ENCODE data around the gene MTF2.

MTF2 gene

DNA sequence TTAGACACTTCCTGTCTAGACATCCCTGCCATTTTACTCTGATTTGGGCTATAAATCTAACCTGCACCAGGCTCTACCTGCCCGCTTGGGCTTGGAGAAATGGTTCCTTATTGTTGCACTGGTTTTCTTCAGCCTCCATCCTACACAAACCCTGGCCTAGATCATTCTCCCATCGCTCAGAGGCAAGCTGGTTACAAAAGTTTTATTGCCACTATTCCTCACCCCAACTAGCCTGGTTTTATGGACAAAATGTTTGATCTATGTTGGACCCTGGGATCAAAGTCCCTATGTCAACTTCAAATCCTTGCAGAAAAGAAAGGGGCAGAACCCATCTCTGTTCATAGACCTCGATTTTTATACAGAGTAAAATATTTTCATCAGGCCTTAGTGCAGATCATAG, 31.5 kb upstream of the MTF2 start:
- Histone ChIP-seq H3K27ac (ENCODE audit: low read length) (no peak overlapping the region), H3K79me2 (ENCODE audit: low read length) (no peaks in the 10 kb centered on the region), H3K4me2 (ENCODE audit: low read depth, low read length) (no peak overlapping the region), H4K20me1 (ENCODE audit: insufficient read depth, low read length) (no peaks in the 10 kb centered on the region), H3F3A (ENCODE audit: insufficient read depth, low read length) (no peaks in the 10 kb centered on the region; the same call in 1 of the 2 replicates), H3K9me2 (replicated peaks; ENCODE audit: insufficient read depth, low read length) (no peaks in the 10 kb centered on the region), H3K4me3 (ENCODE audit: low read length) (no peak overlapping the region), H3K36me3 (replicated peaks; ENCODE audit: insufficient read depth, low read length) (no peaks in the 10 kb centered on the region), H3K4me1 (ENCODE audit: low read length) (no peaks in the 10 kb centered on the region), H3K9me3 (replicated peaks; ENCODE audit: insufficient read depth, low read length) (no peaks in the 10 kb centered on the region), H3K27me3 (replicated peaks; ENCODE audit: insufficient read depth, low read length) (no peaks in the 10 kb centered on the region), H3K9ac (ENCODE audit: low read length) (no peak overlapping the region), H2AFZ (ENCODE audit: low read length) (no peak overlapping the region)
- TF ChIP-seq, protein P1, sequence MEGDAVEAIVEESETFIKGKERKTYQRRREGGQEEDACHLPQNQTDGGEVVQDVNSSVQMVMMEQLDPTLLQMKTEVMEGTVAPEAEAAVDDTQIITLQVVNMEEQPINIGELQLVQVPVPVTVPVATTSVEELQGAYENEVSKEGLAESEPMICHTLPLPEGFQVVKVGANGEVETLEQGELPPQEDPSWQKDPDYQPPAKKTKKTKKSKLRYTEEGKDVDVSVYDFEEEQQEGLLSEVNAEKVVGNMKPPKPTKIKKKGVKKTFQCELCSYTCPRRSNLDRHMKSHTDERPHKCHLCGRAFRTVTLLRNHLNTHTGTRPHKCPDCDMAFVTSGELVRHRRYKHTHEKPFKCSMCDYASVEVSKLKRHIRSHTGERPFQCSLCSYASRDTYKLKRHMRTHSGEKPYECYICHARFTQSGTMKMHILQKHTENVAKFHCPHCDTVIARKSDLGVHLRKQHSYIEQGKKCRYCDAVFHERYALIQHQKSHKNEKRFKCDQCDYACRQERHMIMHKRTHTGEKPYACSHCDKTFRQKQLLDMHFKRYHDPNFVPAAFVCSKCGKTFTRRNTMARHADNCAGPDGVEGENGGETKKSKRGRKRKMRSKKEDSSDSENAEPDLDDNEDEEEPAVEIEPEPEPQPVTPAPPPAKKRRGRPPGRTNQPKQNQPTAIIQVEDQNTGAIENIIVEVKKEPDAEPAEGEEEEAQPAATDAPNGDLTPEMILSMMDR (IDR thresholded peaks at IDR 0.05; ENCODE audit: low read length): no peak
- TF ChIP-seq EZH2 (optimal IDR thresholded peaks at IDR 0.05; ENCODE audit: low read depth, low read length): no peak
- TF ChIP-seq EZH2phosphoT487 (IDR thresholded peaks at IDR 0.05; ENCODE audit: low read length): no peak
- DNase-seq: no peak

DNA sequence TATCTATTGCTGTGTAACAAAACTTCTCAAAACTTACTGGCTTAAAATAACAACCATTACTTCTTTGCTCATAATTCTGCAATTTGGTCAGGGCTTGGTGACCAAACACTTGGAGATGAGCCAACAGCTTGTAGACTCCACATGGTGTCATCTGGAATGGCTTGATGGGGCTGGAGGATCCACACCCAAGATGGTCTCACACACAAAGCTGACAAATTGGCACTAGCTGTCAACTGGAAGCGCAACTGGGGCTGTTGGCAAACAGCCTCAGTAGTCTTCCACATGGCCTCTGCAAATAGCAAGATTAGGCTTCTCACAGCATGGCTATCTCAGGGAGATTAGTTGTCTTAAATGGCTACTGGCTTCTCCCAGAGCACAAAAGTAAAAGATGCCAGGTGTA, 27.1 kb upstream of the MTF2 start:
- no peak for TF ChIP-seq EZH2phosphoT487 (IDR thresholded peaks at IDR 0.05; ENCODE audit: low read length)
- TF ChIP-seq EZH2 (optimal IDR thresholded peaks at IDR 0.05; ENCODE audit: low read depth, low read length): no peak
- TF ChIP-seq, protein P1 (IDR thresholded peaks at IDR 0.05; ENCODE audit: low read length): no peak
- H3K36me3 ChIP-seq (replicated peaks; ENCODE audit: insufficient read depth, low read length): no peaks in the 10 kb centered on the region
- DNase-seq: no peak
- H3K4me2 ChIP-seq (ENCODE audit: low read depth, low read length): no peak overlapping the region
- no peaks in the 10 kb centered on the region for H3K9me3 ChIP-seq (replicated peaks; ENCODE audit: insufficient read depth, low read length)
- H3K9ac ChIP-seq (ENCODE audit: low read length): no peak overlapping the region
- no peaks in the 10 kb centered on the region for H3K79me2 ChIP-seq (ENCODE audit: low read length)
- H3K9me2 ChIP-seq (replicated peaks; ENCODE audit: insufficient read depth, low read length): no peaks in the 10 kb centered on the region
- H3F3A ChIP-seq (ENCODE audit: insufficient read depth, low read length): no peaks in the 10 kb centered on the region
- H3K27ac ChIP-seq (ENCODE audit: low read length): no peak overlapping the region
- no peaks in the 10 kb centered on the region for H3K4me1 ChIP-seq (ENCODE audit: low read length)
- no peaks in the 10 kb centered on the region for H4K20me1 ChIP-seq (ENCODE audit: insufficient read depth, low read length)
- no peaks in the 10 kb centered on the region for H3K27me3 ChIP-seq (replicated peaks; ENCODE audit: insufficient read depth, low read length)
- H2AFZ ChIP-seq (ENCODE audit: low read length): no peak overlapping the region
- H3K4me3 ChIP-seq (ENCODE audit: low read length): no peak overlapping the region

DNA sequence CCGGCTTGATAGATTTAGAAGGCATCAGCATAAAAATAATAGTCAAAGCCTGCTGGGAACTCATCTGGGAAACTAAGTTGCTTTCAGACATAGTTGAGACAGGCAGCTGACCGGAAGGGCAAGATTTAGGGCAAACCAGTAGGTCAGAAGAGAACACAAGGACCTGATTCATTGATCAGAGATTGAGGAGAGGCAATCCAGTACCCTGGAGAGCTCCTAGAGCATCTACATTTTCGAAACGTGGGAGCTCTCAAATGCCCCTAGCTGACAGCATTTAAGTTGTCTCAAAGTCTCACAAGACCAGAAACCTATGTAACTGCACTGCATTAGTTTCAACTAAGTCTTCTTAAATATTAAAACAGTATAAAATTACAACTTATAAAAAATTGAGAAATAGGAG, 22.9 kb upstream of the MTF2 start:
- no peaks in the 10 kb centered on the region for H3F3A ChIP-seq (ENCODE audit: insufficient read depth, low read length)
- no peaks in the 10 kb centered on the region for H3K4me1 ChIP-seq (ENCODE audit: low read length)
- no peaks in the 10 kb centered on the region for H4K20me1 ChIP-seq (ENCODE audit: insufficient read depth, low read length)
- no peaks in the 10 kb centered on the region for H3K27me3 ChIP-seq (replicated peaks; ENCODE audit: insufficient read depth, low read length)
- H3K9ac ChIP-seq (ENCODE audit: low read length): no peak overlapping the region
- H3K27ac ChIP-seq (ENCODE audit: low read length): no peak overlapping the region
- no peaks in the 10 kb centered on the region for H3K79me2 ChIP-seq (ENCODE audit: low read length)
- peak; percentile 13 for DNase-seq
- TF ChIP-seq, protein P1 (IDR thresholded peaks at IDR 0.05; ENCODE audit: low read length): no peak
- no peak for TF ChIP-seq EZH2 (optimal IDR thresholded peaks at IDR 0.05; ENCODE audit: low read depth, low read length)
- TF ChIP-seq EZH2phosphoT487 (IDR thresholded peaks at IDR 0.05; ENCODE audit: low read length): no peak
- H3K9me2 ChIP-seq (replicated peaks; ENCODE audit: insufficient read depth, low read length): no peaks in the 10 kb centered on the region
- H3K4me3 ChIP-seq (ENCODE audit: low read length): no peak overlapping the region
- H3K36me3 ChIP-seq (replicated peaks; ENCODE audit: insufficient read depth, low read length): no peaks in the 10 kb centered on the region
- no peak overlapping the region for H3K4me2 ChIP-seq (ENCODE audit: low read depth, low read length)
- H3K9me3 ChIP-seq (replicated peaks; ENCODE audit: insufficient read depth, low read length): no peaks in the 10 kb centered on the region
- no peak overlapping the region for H2AFZ ChIP-seq (ENCODE audit: low read length)

All from MM.1S (cell line).